DMS 273 (cell line): Measurements from ENCODE around the gene BEND6.

Source experiments
- DNase-seq: peaks from one replicate; lab custom pipeline; 2025; ENCODE audit not compliant: unreplicated experiment; lab: John Stamatoyannopoulos, UW

The BEND6 gene

GRCh38 chr6:56940463-56940862 lies 14.4 kb upstream of the BEND6 start:
- DNase-seq, result no peak

- DNase-seq, result no peak
These were observed 13.9 kb upstream of the BEND6 start for GRCh38 chr6:56940977-56941376.

GRCh38 chr6:56944661-56945060 lies 10.2 kb upstream of the BEND6 start:
- peak; percentile 36 for DNase-seq

DNA sequence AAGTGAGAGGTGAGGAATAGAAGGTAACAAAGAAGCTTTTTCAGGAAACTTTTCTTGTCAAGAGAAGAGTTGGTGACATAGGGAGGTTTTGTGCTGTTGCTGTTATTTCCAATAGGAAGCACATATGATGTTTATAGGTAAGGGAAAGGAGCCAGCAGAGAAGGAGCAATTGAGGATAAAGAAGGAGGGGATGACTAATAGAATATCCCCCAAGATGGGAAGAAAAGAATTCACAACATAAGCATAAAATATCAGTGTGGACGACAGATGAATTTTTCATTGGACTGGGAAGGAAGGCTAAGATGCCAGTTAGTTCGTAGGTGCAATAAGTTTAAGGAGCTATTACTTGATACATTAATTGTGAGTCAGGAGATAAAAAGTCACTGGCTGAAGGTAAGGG lies 8.5 kb upstream of the BEND6 start:
- no peak for DNase-seq

- DNase-seq, result no peak
These were observed 7.0 kb upstream of the BEND6 start for GRCh38 chr6:56947924-56948323.

DNA sequence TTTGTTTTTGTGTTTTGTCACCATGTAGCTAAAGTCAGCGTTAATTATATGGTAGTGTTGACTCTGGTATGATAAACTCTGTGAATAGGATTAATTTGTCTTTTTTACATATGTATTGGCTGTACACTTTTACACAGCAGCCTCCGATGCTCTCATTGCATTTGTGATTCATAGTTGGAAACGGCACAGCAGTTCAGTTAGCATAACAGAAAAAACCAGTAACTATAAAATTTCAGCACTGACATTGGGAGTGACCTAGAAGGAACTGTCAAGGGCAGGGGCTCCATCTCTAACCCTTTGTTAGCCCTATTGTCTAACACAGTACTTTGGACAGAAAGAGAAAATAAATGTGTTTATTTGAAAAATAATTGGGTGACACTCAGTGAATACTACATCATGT lies 5.6 kb upstream of the BEND6 start:
- no peak for DNase-seq

DNA sequence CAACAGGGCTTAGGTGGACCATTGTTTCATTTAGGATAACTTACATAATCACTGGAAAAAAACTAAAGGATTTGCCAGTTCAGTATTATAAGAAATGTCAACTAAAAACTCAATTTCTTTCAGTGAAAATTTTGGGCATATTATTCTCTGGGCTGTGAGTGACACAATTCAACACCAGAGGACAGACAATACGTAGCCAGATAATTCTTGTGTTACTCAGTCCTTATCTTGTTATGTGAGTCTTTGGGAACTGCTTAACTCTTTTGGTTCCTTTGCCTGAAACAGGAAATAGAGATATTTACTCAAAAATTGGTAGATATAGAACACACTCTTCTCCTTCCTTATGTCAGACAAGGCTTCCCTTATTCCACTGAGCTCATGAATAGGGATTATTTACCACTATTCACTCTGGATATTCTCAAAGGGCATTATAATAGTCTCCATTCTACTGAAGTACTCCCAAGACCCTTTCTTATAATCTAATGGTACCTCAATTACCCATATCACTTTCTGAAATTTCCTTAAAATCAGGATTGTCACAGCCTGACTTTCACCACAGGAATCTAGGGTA lies 4.9 kb upstream of the BEND6 start:
- no peak for DNase-seq

- DNase-seq, result no peak
These were observed 3.7 kb upstream of the BEND6 start for GRCh38 chr6:56951049-56951831.

DNA sequence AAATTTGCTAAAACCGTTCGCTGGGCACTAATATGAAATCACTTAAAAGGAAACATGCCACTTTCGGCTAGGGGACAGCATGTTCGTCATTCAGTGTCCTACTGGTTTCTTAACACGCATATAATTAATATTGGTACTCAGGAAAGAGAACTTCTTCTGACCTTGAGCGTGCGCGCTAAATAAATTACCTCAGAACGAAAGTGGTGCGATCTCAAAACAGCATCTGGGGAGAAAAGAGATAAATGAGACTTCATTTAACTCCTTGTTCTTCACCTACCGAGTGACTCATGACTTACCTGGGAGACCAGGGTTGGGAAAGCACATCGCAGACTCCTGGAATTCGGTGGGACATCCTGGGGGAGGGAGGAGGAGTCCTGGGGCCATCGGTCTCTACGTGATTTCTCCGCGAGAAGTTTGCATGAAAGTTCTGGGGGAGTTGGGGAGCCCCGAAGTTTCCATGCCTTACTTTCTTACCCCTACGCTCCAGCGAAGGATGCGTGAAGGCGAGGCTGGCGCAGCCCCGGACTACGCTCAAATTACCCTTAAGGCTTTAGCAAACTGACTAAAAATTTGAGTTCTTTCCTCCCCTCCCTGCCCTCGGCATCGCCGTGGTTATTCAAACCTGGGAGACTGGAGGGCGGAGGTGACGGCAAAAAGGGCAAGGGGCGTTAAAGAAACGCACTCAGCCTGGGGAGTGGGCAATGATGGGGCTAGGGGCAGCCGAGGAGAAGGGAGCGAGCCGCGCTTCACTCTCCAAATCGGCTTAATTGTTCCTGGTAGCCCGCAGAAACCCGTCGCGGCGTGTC lies 1.1 kb upstream of the BEND6 start:
- peak; percentile 62 for DNase-seq

- DNase-seq, result peak; percentile 98
These were observed 556 bp downstream of the BEND6 start for GRCh38 chr6:56955171-56956155.

DNA sequence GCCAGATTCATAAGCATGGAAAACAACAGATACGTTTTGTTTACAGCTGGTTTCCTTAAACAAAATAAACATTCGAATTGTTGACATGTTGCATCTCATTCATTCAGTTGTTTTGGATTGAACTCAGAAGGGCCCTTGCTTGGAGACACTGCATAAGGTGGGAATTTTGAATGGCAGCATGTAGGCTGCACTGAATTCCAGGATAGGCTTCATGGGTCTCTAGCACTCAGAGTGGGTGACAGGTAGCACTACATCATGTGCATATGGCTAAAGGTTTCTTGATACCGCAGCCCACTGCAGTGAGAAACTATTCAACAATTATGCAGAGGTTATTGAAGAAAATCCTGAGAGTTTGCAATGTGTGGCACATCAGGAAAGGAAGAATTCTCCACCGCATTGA lies 1.6 kb downstream of the BEND6 start:
- DNase-seq, result peak; percentile 32

GRCh38 chr6:56957856-56958255 lies 2.9 kb downstream of the BEND6 start:
- no peak for DNase-seq

DNA sequence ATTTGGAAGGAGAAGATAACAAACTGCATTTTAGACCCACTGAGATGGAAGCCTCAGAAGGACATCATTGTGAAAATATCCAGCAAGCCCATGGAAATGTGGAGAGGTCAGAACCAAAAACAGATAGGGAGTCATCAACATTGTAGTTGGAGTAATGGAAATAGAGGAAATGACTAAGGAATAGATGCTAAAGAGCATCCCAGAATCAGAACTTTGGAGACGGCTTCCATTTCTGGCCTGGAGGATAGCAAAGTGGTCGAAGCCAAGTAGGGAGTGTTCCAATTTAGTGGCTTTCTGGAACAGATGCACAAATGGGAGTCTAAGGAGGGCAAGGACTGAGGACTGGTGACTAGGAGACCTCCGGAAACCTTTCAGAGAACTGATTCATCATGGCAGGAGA lies 3.6 kb downstream of the BEND6 start:
- DNase-seq, result no peak

GRCh38 chr6:56959094-56959493 lies 4.2 kb downstream of the BEND6 start:
- no peak for DNase-seq

DNA sequence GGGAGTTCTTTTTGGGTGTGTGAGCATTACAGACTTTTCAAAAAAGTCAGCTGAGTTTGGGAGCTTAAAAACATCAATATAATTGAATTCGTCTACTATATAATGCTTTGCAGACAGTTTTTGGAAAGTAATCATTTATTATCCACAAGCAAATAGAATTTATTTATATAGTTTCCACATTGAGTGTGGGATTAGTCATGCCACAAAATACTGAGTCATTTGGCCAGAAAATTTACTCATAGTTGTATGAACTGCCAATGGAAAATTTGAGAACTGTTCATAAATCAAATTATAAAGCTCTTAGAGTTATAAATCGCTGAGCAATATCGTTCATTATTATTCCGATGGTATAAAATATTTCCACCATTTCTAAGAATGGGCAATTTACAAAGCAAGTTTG lies 5.0 kb downstream of the BEND6 start:
- no peak for DNase-seq

DNA sequence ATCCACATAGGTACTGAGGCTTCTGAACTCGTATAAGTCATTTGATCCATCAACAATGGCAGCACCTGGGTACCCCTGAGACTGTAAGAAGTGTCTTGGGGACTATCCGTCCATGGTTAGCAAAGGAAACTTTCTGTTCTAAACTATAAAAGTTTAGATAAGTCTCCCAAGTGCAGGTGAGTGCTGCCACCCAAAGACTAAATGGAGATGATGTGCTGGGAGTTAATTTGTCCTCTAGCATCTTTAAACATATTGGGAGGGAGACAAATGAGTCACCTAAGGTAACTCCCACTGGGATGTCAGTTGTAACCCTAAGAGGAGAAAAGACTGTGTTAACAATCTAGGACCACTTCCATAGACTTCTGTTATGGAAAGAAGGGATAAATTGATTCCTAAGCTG lies 6.2 kb downstream of the BEND6 start:
- DNase-seq, result no peak

DNA sequence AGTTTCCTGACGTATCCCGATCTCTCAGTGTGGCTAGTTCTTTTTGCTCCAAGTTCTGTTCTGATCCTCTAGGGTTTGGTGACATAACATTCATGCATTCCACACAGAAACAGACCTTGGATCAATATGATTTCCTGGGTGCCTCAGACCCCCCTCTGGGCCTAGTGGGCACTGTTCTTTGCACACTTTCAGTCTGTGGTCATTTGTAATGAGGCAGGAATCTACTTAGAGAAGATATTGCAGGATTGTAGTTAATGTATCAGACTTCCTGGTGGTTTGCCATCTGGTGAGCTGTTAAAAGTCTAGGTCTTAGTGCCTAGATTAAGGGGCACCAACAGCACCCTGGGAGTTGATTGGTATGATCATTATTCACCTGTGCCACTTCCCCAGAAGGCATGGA lies 7.5 kb downstream of the BEND6 start:
- peak; percentile 8 for DNase-seq

DNA sequence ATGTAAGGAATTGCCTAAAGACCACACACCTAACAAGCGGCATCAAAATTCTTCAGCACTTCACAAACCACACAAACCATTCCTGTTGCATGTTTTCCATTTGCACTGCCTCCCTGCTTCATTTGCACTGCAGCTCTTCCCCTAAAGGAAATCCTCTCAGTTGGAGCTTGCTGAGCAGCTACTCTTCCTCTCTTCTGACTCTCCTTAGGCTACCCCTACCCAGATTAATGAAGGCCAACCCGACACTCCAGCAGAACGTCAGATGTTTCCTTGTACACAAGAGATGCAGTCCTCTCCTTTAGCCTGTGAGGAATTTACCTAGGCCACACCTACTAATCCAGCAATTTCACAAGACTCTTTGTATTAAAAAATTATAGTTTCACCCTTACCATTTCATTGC lies 8.1 kb downstream of the BEND6 start:
- no peak for DNase-seq

- DNase-seq, result no peak
These were observed 8.9 kb downstream of the BEND6 start for GRCh38 chr6:56963793-56964192.

DNA sequence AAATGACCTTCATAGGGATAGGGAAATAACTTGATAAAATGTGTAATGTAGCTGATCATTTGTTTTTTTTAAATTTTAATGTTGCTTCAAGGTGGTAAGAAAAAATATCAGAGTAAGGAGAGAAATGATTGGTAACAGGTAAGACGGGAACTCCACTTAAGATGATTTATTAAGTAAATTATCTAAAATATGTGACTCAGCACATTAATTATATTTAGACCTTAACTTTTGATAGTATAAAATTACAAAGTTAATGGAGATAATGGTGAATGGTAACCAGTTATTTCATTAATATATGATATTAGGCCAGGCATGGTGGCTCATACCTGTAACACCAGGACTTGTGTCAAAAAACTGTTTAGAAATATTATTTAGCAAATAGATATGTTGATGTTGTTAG lies 10.2 kb downstream of the BEND6 start:
- DNase-seq, result no peak

DNA sequence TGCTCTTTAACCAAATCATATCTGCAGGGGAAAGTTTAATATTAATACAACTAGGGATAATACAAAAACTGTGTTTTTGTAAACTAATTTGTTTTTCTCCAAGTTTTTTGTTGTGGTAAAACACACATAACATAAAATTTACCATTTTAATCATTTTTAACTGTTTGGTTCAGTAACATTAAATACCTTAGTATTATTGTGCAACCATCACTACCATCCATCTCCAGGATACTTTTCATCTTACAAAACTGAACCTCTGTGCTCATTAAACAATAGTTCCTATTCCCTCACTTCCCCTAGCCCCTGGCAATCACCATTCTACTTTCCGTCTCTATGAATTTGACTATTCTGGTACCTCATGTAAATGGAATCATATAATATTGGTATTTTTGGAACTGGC lies 15.9 kb downstream of the BEND6 start:
- DNase-seq, result no peak
